IMR-90 (cell line): ENCODE results near the gene HAGHL. TPM values are rescaled to one million over a fixed set of nuclear protein-coding genes. Genes with fewer than 3 reads are reported as not detected.

Source experiments
- ATAC-seq: fragments of 200-7000 bp; cut with Tn5 transposase; 2 replicates; pipeline ENCODE4 v1.9.1; 2020; ENCODE audit warnings: low read depth, mild to moderate bottlenecking, moderate library complexity
- BruUV-seq: library from RNA; stranded (reverse); fragments of 400-500 nt; replicated peaks from 2 replicates; lab custom pipeline; 2021; lab: Mats Ljungman, UMichigan
- CTCF ChIA-PET: fragments of 300-600 bp; formaldehyde crosslinking; extraction: SDS; loops from one replicate; lab custom pipeline; 2021; ENCODE audit warnings: antibody characterized with exemption; lab: Yijun Ruan, JAX
- POLR2A ChIA-PET: fragments of 300-600 bp; sonication (Branson Sonifier 250); formaldehyde crosslinking; loops from one replicate; lab custom pipeline; 2022; ENCODE audit warnings: antibody characterized with exemption; ENCODE audit not compliant: unreplicated experiment; lab: Charles Lee
- DNase-seq: peaks from one replicate; pipeline ENCODE4 v3.0.0; 2013
- H2AFZ ChIP-seq: replicated peaks from 2 replicates; pipeline ENCODE3; 2013; ENCODE audit warnings: low read length, mild to moderate bottlenecking; ENCODE audit not compliant: poor library complexity
- H2AK5ac ChIP-seq: 2 replicates; pipeline ENCODE4 v1.6.1; 2013; ENCODE audit warnings: low read depth, low read length, inconsistent platforms
- H2AK9ac ChIP-seq: replicated peaks from 2 replicates; pipeline ENCODE3; 2013; ENCODE audit warnings: mild to moderate bottlenecking, low read depth, low read length, moderate library complexity; ENCODE audit not compliant: poor library complexity
- H2BK120ac ChIP-seq: 2 replicates; pipeline ENCODE4 v1.6.1; 2013; ENCODE audit warnings: low read depth, low read length, inconsistent platforms
- H2BK15ac ChIP-seq: 3 replicates; pipeline ENCODE4 v1.6.1; 2013; ENCODE audit warnings: low read depth, low read length, inconsistent platforms
- H2BK20ac ChIP-seq: 2 replicates; pipeline ENCODE4 v1.6.1; 2013; ENCODE audit warnings: low read depth, mild to moderate bottlenecking, inconsistent platforms, low read length, moderate library complexity
- H2BK5ac ChIP-seq: 2 replicates; pipeline ENCODE4 v1.6.1; 2013; ENCODE audit warnings: mild to moderate bottlenecking, low read depth, low read length, inconsistent platforms; ENCODE audit not compliant: poor library complexity, severe bottlenecking
- H3K14ac ChIP-seq: replicated peaks from 2 replicates; pipeline ENCODE4 v1.6.1; 2013; ENCODE audit warnings: low read depth, low read length, inconsistent platforms
- H3K18ac ChIP-seq: 2 replicates; pipeline ENCODE4 v1.6.1; 2013; ENCODE audit warnings: low read depth, low read length, control low read depth
- H3K23ac ChIP-seq: 2 replicates; pipeline ENCODE4 v1.6.1; 2013; ENCODE audit warnings: low read depth, low read length, inconsistent platforms
- H3K27ac ChIP-seq: 2 replicates; pipeline ENCODE4 v1.5.1; 2013; ENCODE audit warnings: mild to moderate bottlenecking, control low read depth, low read length; ENCODE audit not compliant: insufficient read depth
- H3K27me3 ChIP-seq: 2 replicates; pipeline ENCODE4 v1.6.1; 2013; ENCODE audit warnings: low read length; ENCODE audit not compliant: control insufficient read depth, insufficient read depth
- H3K36me3 ChIP-seq: 2 replicates; pipeline ENCODE4 v1.6.1; 2013; ENCODE audit warnings: low read length, mixed read lengths; ENCODE audit not compliant: control insufficient read depth, insufficient read depth
- H3K4ac ChIP-seq: 2 replicates; pipeline ENCODE4 v1.6.1; 2013; ENCODE audit warnings: low read depth, low read length, inconsistent platforms
- H3K4me1 ChIP-seq: 2 replicates; pipeline ENCODE4 v1.6.1; 2013; ENCODE audit warnings: low read length, mixed read lengths; ENCODE audit not compliant: control insufficient read depth, insufficient read depth
- H3K4me2 ChIP-seq: 2 replicates; pipeline ENCODE4 v1.6.1; 2013; ENCODE audit warnings: low read depth, mild to moderate bottlenecking, control low read depth, low read length, moderate library complexity
- H3K4me3 ChIP-seq: 2 replicates; pipeline ENCODE4 v1.5.1; 2013; ENCODE audit warnings: low read depth, mild to moderate bottlenecking, control low read depth, low read length, moderate library complexity; ENCODE audit not compliant: insufficient read depth
- H3K56ac ChIP-seq: 2 replicates; pipeline ENCODE4 v1.6.1; 2013; ENCODE audit warnings: low read length, inconsistent platforms; ENCODE audit not compliant: insufficient read depth; ENCODE audit errors: extremely low read depth
- H3K79me1 ChIP-seq, 2 experiments: 2 replicates each; pipeline ENCODE4 v1.6.1; 2013; ENCODE audit warnings: low read length in 2 of 2, inconsistent platforms in 1 of 2, low read depth in 1 of 2
- H3K9ac ChIP-seq: 2 replicates; pipeline ENCODE4 v1.6.1; 2013; ENCODE audit warnings: low read depth, low read length, control low read depth
- H3K9me1 ChIP-seq: 2 replicates; pipeline ENCODE4 v1.6.1; 2013; ENCODE audit warnings: low read length, inconsistent platforms; ENCODE audit not compliant: insufficient read depth
- H3K9me3 ChIP-seq: 2 replicates; pipeline ENCODE4 v1.6.1; 2013; ENCODE audit warnings: low read length; ENCODE audit not compliant: control insufficient read depth, insufficient read depth
- H4K20me1 ChIP-seq: 2 replicates; pipeline ENCODE4 v1.6.1; 2013; ENCODE audit warnings: low read length, inconsistent platforms; ENCODE audit not compliant: insufficient read depth
- H4K5ac ChIP-seq: 2 replicates; pipeline ENCODE4 v1.6.1; 2013; ENCODE audit warnings: mild to moderate bottlenecking, low read depth, low read length, control low read depth
- H4K8ac ChIP-seq, 2 experiments: 2 replicates each; pipeline ENCODE4 v1.6.1; 2013; ENCODE audit warnings: low read depth in 2 of 2, low read length in 2 of 2, control low read depth in 1 of 2, inconsistent platforms in 1 of 2
- H4K91ac ChIP-seq: 2 replicates; pipeline ENCODE4 v1.6.1; 2013; ENCODE audit warnings: low read depth, low read length, inconsistent platforms; ENCODE audit not compliant: insufficient read depth
- RCOR1 ChIP-seq: IDR thresholded peaks from 2 replicates; pipeline ENCODE4 v1.6.1; 2012; ENCODE audit warnings: mild to moderate bottlenecking, low read length, improper control_type of control experiment; ENCODE audit not compliant: insufficient replicate concordance
- RFX5 ChIP-seq: IDR thresholded peaks from 2 replicates; pipeline ENCODE4 v1.8.0; 2012; ENCODE audit warnings: low read depth, mild to moderate bottlenecking, low read length, moderate library complexity
- SMC3 ChIP-seq: fragments of 150-350 bp; IDR thresholded peaks from 2 replicates; pipeline ENCODE4 v1.6.1; 2016; ENCODE audit warnings: low read depth, mild to moderate bottlenecking, antibody characterized with exemption, low read length, moderate library complexity
- WGBS, 2 experiments: methylation state at CpG; one replicate each; pipeline versions ENCODE4 v1.1.5 to v1.1.7; 2013; ENCODE audit warnings: missing lambda C conversion rate in 2 of 2; ENCODE audit not compliant: insufficient read length in 1 of 2; ENCODE audit errors: extremely low coverage in 2 of 2; 5-methylcytosine and 5-hydroxymethylcytosine counted together
- dilution Hi-C: fragments of 300-500 bp; cut with HindIII; formaldehyde crosslinking; loops from one replicate; pipeline ENCODE4 v1.14.3; 2018; ENCODE audit warnings: low sequenced_read_pairs; ENCODE audit not compliant: unreplicated experiment
- in situ Hi-C: fragments of 300-500 bp; cut with MboI; formaldehyde crosslinking; loops from 3 replicates; pipeline ENCODE4 v1.14.3; 2019; ENCODE audit warnings: low sequenced_read_pairs, inconsistent platforms, mixed read lengths
- intact Hi-C: fragments of 100-400 bp; cut with micrococcal nuclease; formaldehyde crosslinking; loops from 2 replicates; pipeline ENCODE4 v1.10.0; 2022
- polyA plus RNA-seq, 3 experiments: library from polyadenylated mRNA; depleted of rRNA; stranded (reverse); fragments of >200 nt; gene quantifications; 2 replicates each; pipeline ENCODE4 v1.2.3, GENCODE V29; 2012; ENCODE audit warnings: low replicate concordance in 1 of 3
- total RNA-seq: library from RNA; depleted of rRNA; stranded (reverse); fragments of >200 nt; gene quantifications from 2 replicates; pipeline ENCODE4 v1.2.3, GENCODE V29; 2012

Gene HAGHL
- total and polyA plus RNA-seq, 2 of the 4 experiments (the other 2 are of a cell fraction): 3.0 to 12.5 TPM

- TF ChIP-seq SMC3: no peak
These were observed 33.8 kb downstream of the HAGHL start, which contains the start of gene MSLN (continued) for GRCh38 chr16:760545-761343.

- DNase-seq (no peak), ATAC-seq (no peak)
- no peak for TF ChIP-seq RCOR1
- TF ChIP-seq RFX5: no peak
- H3K18ac ChIP-seq: no peak overlapping the region
- CTCF ChIA-PET: no interaction called here
- H4K5ac ChIP-seq: no peak overlapping the region
- no peak overlapping the region for H2BK5ac ChIP-seq
- no peak overlapping the region for H2BK20ac ChIP-seq
- no peak overlapping the region for H3K4ac ChIP-seq
- in situ Hi-C loops: no loop called here
- H2AK5ac ChIP-seq: no peak overlapping the region
- BruUV-seq: no TSS peak
- H3K27me3 ChIP-seq: peaks cover 4% of the 10 kb centered on the region; the same call in 1 of the 2 replicates
- H3K56ac ChIP-seq: no peak overlapping the region
- WGBS, 2 experiments: 67% methylated on average over 6 of the region's 22 CpGs; no CpG with 5 or more reads in 1 of the 2 experiments
- no peak overlapping the region for H3K9ac ChIP-seq
- H3K4me3 ChIP-seq: no peak overlapping the region
- no peak overlapping the region for H4K8ac ChIP-seq
- no peaks in the 10 kb centered on the region for H3K36me3 ChIP-seq
- POLR2A ChIA-PET: no interaction called here
- no peak overlapping the region for H3K27ac ChIP-seq
- H4K20me1 ChIP-seq: no peaks in the 10 kb centered on the region
- no peak overlapping the region for H2AFZ ChIP-seq
- H3K4me1 ChIP-seq: no peaks in the 10 kb centered on the region
- H3K14ac ChIP-seq: no peak overlapping the region
- intact Hi-C loops: no loop called here
- H3K23ac ChIP-seq: no peak overlapping the region
- no peak overlapping the region for H3K4me2 ChIP-seq
- no peaks in the 10 kb centered on the region for H3K9me3 ChIP-seq
- no peak overlapping the region for H2AK9ac ChIP-seq
- no peaks in the 10 kb centered on the region for H3K79me1 ChIP-seq
- H3K9me1 ChIP-seq: no peaks in the 10 kb centered on the region
- H4K91ac ChIP-seq: no peak overlapping the region
- dilution Hi-C loops: no loop called here
- no peak overlapping the region for H2BK15ac ChIP-seq
- no peak overlapping the region for H2BK120ac ChIP-seq
These were observed 35.0 kb downstream of the HAGHL start for GRCh38 chr16:761625-762513.
